Panc1 (cell line): ENCODE data around the gene ATP2B2. TPM values are rescaled to one million over a fixed set of nuclear protein-coding genes. Genes with fewer than 3 reads are reported as not detected.

Experiments
- ATAC-seq: fragments of 200-7000 bp; cut with Tn5 transposase; 2 replicates; pipeline ENCODE4 v1.9.1; 2020; ENCODE audit warnings: mild to moderate bottlenecking, moderate library complexity
- BruUV-seq: library from RNA; stranded (reverse); fragments of 400-500 nt; replicated peaks from 2 replicates; lab custom pipeline; 2021; lab: Mats Ljungman, UMichigan
- CTCF ChIA-PET: fragments of 300-600 bp; sonication (Branson Sonifier 250); formaldehyde crosslinking; loops from one replicate; lab custom pipeline; 2022; ENCODE audit warnings: antibody characterized with exemption; lab: Charles Lee
- POLR2A ChIA-PET: fragments of 300-600 bp; sonication (Branson Sonifier 250); formaldehyde crosslinking; loops from one replicate; lab custom pipeline; 2022; ENCODE audit warnings: antibody characterized with exemption; lab: Charles Lee
- DNase-seq: peaks from one replicate; pipeline ENCODE4 v3.0.0-alpha.2; 2010; ENCODE audit warnings: low read depth, low spot score
- H3K27ac ChIP-seq: 2 replicates; pipeline ENCODE4 v1.5.1; 2011; ENCODE audit warnings: mild to moderate bottlenecking, low read length, inconsistent platforms
- H3K27me3 ChIP-seq: fragments of 200-500 bp; sonication (Bioruptor generic); 2 replicates; pipeline ENCODE4 v1.6.0; 2014; ENCODE audit warnings: low read length, inconsistent platforms; ENCODE audit not compliant: control insufficient read depth, insufficient read depth
- H3K36me3 ChIP-seq: fragments of 200-500 bp; sonication (Bioruptor generic); 2 replicates; pipeline ENCODE4 v1.5.1; 2014; ENCODE audit warnings: inconsistent platforms, mild to moderate bottlenecking, low read length, moderate library complexity; ENCODE audit not compliant: control insufficient read depth, insufficient read depth
- H3K4me1 ChIP-seq: 2 replicates; pipeline ENCODE4 v1.5.1; 2011; ENCODE audit warnings: inconsistent platforms, mild to moderate bottlenecking, low read length, moderate library complexity; ENCODE audit not compliant: control insufficient read depth, insufficient read depth
- H3K4me3 ChIP-seq, 2 experiments: 2 replicates each; pipeline ENCODE4 v1.5.1; 2011 to 2012; ENCODE audit warnings: low read depth in 2 of 2, low read length in 2 of 2, mild to moderate bottlenecking in 2 of 2, inconsistent platforms in 1 of 2, moderate library complexity in 1 of 2
- H3K9me3 ChIP-seq: fragments of 200-500 bp; sonication (Bioruptor generic); 2 replicates; pipeline ENCODE4 v1.5.1; 2014; ENCODE audit warnings: low read depth, mild to moderate bottlenecking, inconsistent platforms, low read length, moderate library complexity; ENCODE audit not compliant: control insufficient read depth, insufficient read depth
- POLR2AphosphoS5 ChIP-seq: IDR thresholded peaks from 2 replicates; pipeline ENCODE4 v1.6.1; 2012; ENCODE audit warnings: mild to moderate bottlenecking, low read depth, low read length, moderate library complexity
- REST ChIP-seq, 2 experiments: IDR thresholded peaks; 2 replicates each; pipeline ENCODE4 v1.6.1; 2011 to 2012; ENCODE audit warnings: low read depth in 2 of 2, control low read depth in 1 of 2, low read length in 1 of 2, mild to moderate bottlenecking in 1 of 2, moderate library complexity in 1 of 2; ENCODE audit not compliant: insufficient read depth in 1 of 2
- SIN3A ChIP-seq: IDR thresholded peaks from 2 replicates; pipeline ENCODE4 v1.6.1; 2012; ENCODE audit warnings: low read depth, mild to moderate bottlenecking, low read length, moderate library complexity, borderline replicate concordance; ENCODE audit not compliant: insufficient read depth
- TCF7L2 ChIP-seq: IDR thresholded peaks from 2 replicates; pipeline ENCODE4 v1.6.1; 2011; ENCODE audit warnings: mild to moderate bottlenecking, low read depth, low read length, inconsistent platforms
- in situ Hi-C: cut with HindIII; loops from 2 replicates; pipeline ENCODE4 v1.10.0; 2016; ENCODE audit warnings: low sequenced_read_pairs, low pct_unique_long_range_greater_than_20kb
- intact Hi-C: fragments of 100-400 bp; cut with micrococcal nuclease; formaldehyde crosslinking; loops from one replicate; pipeline ENCODE4 v1.10.0; 2022; ENCODE audit not compliant: unreplicated experiment
- total RNA-seq: library from RNA; stranded (reverse); gene quantifications from one replicate; pipeline ENCODE4 v1.2.1, GENCODE V29; 2021; ENCODE audit not compliant: unreplicated experiment
- TF ChIP-seq, protein P1 (sequence below): fragments of 450-650 bp; IDR thresholded peaks from 2 replicates; pipeline ENCODE4 v1.5.1; 2017; ENCODE audit warnings: mild to moderate bottlenecking

Gene ATP2B2
- total RNA-seq, 1 experiment from 2014 or later = not detected

DNA sequence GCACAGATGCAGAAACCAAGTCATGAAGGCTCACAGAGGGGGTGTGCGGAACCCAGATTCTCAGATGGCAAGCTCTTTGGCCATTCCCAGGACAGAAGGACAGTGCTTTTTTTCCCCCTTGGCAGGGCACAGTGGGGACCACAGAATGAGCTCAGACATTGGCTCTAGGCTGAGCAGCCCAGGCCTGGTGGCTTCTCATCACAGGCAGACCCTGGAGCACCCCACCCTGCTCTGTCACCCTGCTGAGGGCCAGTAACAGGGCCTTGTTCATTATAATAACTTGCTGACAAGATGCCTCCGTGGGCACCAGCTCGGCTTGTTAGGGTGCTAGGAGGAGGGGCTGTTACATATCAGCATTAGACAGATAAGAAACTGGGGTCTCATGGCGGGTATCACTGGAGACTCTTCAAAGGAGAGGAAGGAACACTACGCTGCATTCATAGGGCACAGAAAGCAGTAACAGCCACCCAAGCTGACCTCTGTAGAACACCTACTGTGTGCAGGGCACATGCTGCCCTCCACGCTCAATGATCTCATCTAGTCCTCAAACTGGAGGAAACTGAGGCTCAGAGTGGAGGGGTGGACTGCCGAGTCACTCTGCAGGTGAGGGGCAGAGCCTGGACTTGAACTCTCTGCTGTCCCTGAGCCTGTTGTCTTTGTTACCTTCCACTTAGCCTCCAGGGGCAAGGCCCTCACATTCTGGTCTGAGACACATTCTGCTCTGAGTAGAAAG, 114.6 kb downstream of the ATP2B2 start:
- CTCF ChIA-PET = no interaction called here
- in situ Hi-C loops = no loop called here

GRCh38 chr3:10389995-10390394, 115.4 kb downstream of the ATP2B2 start:
- no peak for TF ChIP-seq SIN3A
- no peak for TF ChIP-seq TCF7L2
- no peak for TF ChIP-seq REST (IDR thresholded peaks at IDR 0.05; ENCODE audit: insufficient read depth in 1 of 2, low read depth in 2 of 2, low read length in 1 of 2)
- TF ChIP-seq, protein P1, sequence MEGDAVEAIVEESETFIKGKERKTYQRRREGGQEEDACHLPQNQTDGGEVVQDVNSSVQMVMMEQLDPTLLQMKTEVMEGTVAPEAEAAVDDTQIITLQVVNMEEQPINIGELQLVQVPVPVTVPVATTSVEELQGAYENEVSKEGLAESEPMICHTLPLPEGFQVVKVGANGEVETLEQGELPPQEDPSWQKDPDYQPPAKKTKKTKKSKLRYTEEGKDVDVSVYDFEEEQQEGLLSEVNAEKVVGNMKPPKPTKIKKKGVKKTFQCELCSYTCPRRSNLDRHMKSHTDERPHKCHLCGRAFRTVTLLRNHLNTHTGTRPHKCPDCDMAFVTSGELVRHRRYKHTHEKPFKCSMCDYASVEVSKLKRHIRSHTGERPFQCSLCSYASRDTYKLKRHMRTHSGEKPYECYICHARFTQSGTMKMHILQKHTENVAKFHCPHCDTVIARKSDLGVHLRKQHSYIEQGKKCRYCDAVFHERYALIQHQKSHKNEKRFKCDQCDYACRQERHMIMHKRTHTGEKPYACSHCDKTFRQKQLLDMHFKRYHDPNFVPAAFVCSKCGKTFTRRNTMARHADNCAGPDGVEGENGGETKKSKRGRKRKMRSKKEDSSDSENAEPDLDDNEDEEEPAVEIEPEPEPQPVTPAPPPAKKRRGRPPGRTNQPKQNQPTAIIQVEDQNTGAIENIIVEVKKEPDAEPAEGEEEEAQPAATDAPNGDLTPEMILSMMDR = no peak
- TF ChIP-seq POLR2AphosphoS5 = no peak
- H3K4me3 ChIP-seq = no peak overlapping the region
- H3K27me3 ChIP-seq = no peaks in the 10 kb centered on the region
- CTCF ChIA-PET = no interaction called here
- in situ Hi-C loops (no loop called here), intact Hi-C loops (no loop called here)
- POLR2A ChIA-PET = no interaction called here
- no peaks in the 10 kb centered on the region for H3K36me3 ChIP-seq
- BruUV-seq = no TSS peak
- DNase-seq = no peak
- H3K27ac ChIP-seq = no peak overlapping the region
- ATAC-seq = no peak
- H3K4me1 ChIP-seq = no peaks in the 10 kb centered on the region
- H3K9me3 ChIP-seq = no peaks in the 10 kb centered on the region

More for the DNA sequence above, 114.6 kb downstream of the ATP2B2 start:
- DNase-seq = no peak
- no peak overlapping the region for H3K27ac ChIP-seq
- no TSS peak for BruUV-seq
- POLR2A ChIA-PET = interaction anchor here (0.6 kb wide), 1 partner anchor 497 kb away, joined by 3 read pairs; no protein-coding TSS in a partner anchor
- no peaks in the 10 kb centered on the region for H3K9me3 ChIP-seq
- H3K4me1 ChIP-seq = no peaks in the 10 kb centered on the region
- H3K27me3 ChIP-seq = no peaks in the 10 kb centered on the region
- intact Hi-C loops = no loop called here
- ATAC-seq = no peak
- H3K36me3 ChIP-seq = no peaks in the 10 kb centered on the region
- H3K4me3 ChIP-seq = no peak overlapping the region
- TF ChIP-seq TCF7L2 = no peak
- TF ChIP-seq, protein P1 = no peak
- no peak for TF ChIP-seq SIN3A
- no peak for TF ChIP-seq POLR2AphosphoS5
- TF ChIP-seq REST (IDR thresholded peaks at IDR 0.05; ENCODE audit: insufficient read depth in 1 of 2, low read depth in 2 of 2, low read length in 1 of 2) = no peak
